ENCODE measurements around the gene MIPEP.

The MIPEP gene

DNA sequence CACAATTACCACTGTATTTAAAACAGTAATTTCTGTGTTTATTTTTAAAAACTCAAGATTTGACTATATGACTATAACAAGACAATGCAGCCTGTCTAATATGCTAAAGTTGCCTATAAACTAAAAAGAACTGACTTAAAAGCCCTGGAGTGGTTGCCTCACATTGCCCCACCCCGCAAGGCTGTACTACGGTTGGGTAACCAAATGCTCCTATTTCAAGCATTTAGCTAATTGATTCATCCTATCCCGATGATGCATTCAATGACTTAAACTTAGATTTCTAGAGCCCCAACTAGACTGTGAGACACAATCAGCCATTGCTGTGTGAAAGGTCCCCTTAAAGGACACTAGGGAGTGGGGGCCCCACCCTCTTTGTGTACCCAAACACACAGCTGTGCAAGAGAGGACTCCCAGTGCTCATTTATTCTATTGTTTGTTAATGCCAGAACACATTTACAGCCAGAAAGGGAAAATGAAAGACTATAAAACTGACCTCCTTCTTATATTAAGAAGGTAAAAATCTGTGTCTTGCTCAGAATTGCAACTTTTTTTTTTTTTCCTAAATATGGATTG is 66.9 kb downstream of the MIPEP start:
- H3K4me3 ChIP-seq (ENCODE audit: low read depth, low read length) = no peak overlapping the region
- no peak for DNase-seq (ENCODE audit: low read depth)

DNA sequence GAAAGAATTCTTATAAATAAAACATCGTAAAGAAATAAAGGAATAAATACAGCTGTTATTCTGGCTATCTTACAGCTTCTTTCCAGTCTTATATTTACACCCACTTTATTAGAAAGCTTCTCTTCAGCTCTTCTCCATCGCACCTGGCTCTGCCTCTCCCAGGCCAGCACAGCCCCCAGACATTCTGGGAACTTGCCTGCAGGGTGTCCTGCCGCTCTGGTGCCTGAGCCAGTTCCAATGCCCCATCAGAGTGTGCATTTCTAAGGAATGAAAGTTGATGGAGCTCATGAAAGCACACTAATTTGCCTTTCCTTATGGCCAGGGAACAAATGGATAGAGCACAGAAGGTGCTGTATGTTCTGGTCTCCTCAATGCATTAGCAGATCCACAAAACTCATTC is 68.7 kb downstream of the MIPEP start:
- TF ChIP-seq, protein P1, sequence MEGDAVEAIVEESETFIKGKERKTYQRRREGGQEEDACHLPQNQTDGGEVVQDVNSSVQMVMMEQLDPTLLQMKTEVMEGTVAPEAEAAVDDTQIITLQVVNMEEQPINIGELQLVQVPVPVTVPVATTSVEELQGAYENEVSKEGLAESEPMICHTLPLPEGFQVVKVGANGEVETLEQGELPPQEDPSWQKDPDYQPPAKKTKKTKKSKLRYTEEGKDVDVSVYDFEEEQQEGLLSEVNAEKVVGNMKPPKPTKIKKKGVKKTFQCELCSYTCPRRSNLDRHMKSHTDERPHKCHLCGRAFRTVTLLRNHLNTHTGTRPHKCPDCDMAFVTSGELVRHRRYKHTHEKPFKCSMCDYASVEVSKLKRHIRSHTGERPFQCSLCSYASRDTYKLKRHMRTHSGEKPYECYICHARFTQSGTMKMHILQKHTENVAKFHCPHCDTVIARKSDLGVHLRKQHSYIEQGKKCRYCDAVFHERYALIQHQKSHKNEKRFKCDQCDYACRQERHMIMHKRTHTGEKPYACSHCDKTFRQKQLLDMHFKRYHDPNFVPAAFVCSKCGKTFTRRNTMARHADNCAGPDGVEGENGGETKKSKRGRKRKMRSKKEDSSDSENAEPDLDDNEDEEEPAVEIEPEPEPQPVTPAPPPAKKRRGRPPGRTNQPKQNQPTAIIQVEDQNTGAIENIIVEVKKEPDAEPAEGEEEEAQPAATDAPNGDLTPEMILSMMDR (IDR thresholded peaks at IDR 0.05; ENCODE audit: low read depth, low read length, missing control alignments) = no peak
- DNase-seq (ENCODE audit: low read depth) = no peak
- no peak overlapping the region for H3K4me3 ChIP-seq (ENCODE audit: low read depth, low read length)

More for the DNA sequence above, 66.9 kb downstream of the MIPEP start:
- TF ChIP-seq, protein P1 (IDR thresholded peaks at IDR 0.05; ENCODE audit: low read depth, low read length, missing control alignments) = no peak

DNA sequence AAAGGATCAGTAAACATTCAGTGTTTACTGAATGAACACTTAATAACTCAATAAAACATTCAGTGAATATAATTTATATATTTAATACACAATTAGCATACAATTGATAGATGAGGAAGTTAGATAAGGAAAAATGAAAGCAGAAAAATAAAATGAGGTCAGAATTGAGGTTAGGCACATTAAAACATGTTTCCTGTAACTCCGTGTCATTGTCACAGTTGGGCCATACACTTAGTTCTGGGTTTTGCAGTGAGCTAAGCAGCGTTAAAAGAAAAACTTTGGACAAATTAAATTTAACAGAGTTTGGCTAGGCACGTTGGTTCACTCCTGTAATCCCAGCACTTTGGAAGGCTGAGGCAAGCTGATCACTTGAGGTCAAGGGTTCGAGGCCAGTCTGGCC is 71.4 kb downstream of the MIPEP start:
- no peak overlapping the region for H3K4me3 ChIP-seq (ENCODE audit: low read depth, low read length)
- TF ChIP-seq, protein P1 (IDR thresholded peaks at IDR 0.05; ENCODE audit: low read depth, low read length, missing control alignments) = no peak
- no peak for DNase-seq (ENCODE audit: low read depth)

DNA sequence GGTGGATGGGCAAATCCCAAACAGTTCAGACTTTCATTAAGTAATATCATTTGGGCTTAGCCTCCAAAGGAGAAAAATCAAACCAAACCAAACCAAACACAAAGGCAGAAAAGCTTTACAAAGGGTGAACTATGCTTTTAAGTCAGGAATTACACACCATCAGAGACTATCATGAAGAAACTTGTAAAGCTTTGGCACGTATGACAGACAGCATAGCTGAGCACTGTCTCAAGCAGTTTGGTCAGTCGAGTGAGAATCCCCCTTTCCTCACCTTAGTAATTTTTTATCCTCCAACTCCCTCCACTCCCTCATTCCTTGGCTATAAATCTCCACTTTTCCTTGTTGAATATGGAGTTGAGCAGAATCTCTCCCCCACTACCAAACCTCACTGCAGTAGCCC is 72.1 kb downstream of the MIPEP start:
- TF ChIP-seq, protein P1 (IDR thresholded peaks at IDR 0.05; ENCODE audit: low read depth, low read length, missing control alignments) = no peak

DNA sequence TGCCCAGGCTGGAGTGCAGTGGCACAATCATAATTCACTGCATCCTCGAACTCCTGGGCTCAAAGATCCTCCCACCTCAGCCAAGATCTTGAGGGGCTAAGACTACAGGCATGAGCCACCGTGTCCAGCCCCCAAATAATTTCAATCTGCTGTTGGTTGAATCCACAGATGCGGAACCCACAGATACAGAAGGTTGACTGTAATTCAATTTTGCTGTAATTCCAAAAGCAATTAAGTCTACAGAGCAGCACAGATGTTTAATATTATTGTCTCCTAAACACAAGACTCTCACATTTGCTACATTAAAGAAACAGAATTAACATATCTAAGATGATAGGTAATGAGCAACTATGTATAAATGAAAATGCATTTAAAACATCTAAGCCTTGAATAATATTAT is 75.6 kb downstream of the MIPEP start:
- TF ChIP-seq, protein P1 (IDR thresholded peaks at IDR 0.05; ENCODE audit: low read depth, low read length, missing control alignments) = no peak
- DNase-seq (ENCODE audit: low read depth) = no peak
- H3K4me3 ChIP-seq (ENCODE audit: low read depth, low read length) = no peak overlapping the region

More for the DNA sequence above, 72.1 kb downstream of the MIPEP start:
- no peak overlapping the region for H3K4me3 ChIP-seq (ENCODE audit: low read depth, low read length)
- DNase-seq (ENCODE audit: low read depth) = no peak

DNA sequence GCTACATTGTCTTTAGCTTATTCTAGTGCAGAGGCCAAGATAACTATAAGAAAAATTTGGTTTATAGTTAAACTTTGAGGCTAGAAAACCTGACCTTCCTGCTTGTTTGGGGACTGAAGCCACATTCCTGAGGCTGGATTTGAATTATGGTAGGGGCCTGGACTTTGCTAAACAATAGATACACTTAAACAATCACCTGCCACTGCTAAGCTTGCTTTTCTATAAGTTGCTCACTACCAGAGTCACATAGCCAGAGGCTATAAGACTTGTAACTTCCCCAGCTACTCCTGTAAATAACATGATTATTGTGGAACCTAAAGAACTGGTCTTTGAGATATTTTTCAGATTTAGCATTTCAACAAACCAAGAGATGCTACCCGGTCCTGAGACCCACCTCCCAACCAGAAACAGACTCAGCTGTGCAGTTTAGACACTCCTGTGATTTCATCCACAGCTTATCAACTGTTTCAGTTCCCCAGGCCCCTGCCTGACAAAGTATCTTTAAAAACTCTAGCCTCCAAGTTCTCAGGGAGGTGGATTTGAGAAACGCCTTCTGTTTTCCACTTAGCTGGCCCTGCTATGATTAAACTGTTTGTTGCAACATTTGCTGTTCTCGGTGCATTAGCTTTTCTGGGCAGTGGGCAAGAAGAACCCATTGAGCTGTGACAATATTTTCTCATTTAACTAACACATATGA is 77.7 kb downstream of the MIPEP start:
- TF ChIP-seq, protein P1 (IDR thresholded peaks at IDR 0.05; ENCODE audit: low read depth, low read length, missing control alignments) = no peak
- H3K4me3 ChIP-seq (ENCODE audit: low read depth, low read length) = no peak overlapping the region
- no peak for DNase-seq (ENCODE audit: low read depth)
